Spleen (tissue), 11 donors: ENCODE data around the gene CCRL2. TPM values are rescaled to one million over a fixed set of nuclear protein-coding genes. Genes with fewer than 3 reads are reported as not detected.

Experiments used
- DNase-seq: peaks from one replicate; pipeline ENCODE4 v3.0.0-alpha.2; 2020
- H3K27ac ChIP-seq, 8 donors: fragments of 200-600 bp; sonication (generic) in 7 of 8; 1 replicate in 4 of 8; 2 replicates in 4 of 8; pipeline versions ENCODE4 v1.5.0 to v1.8.0; 2016 to 2021; ENCODE audit warnings: inconsistent platforms in 4 of 8, mild to moderate bottlenecking in 4 of 8, moderate library complexity in 1 of 8
- H3K27me3 ChIP-seq, 7 donors: fragments of 200-600 bp; sonication (generic) in 6 of 7; replicated peaks in 1 of 7; 1 replicate in 4 of 7; 2 replicates in 3 of 7; pipeline versions ENCODE4 v1.5.0 to v1.8.0; 2016 to 2021; ENCODE audit warnings: inconsistent platforms in 3 of 7, mild to moderate bottlenecking in 1 of 7
- H3K36me3 ChIP-seq, 6 donors: fragments of 200-600 bp; sonication (generic) in 5 of 6; 1 replicate in 4 of 6; 2 replicates in 2 of 6; pipeline versions ENCODE4 v1.5.0 to v1.8.0; 2016 to 2021; ENCODE audit warnings: inconsistent platforms in 2 of 6
- H3K4me1 ChIP-seq, 6 donors: fragments of 200-600 bp; sonication (generic) in 5 of 6; 1 replicate in 3 of 6; 2 replicates in 3 of 6; pipeline versions ENCODE4 v1.5.0 to v1.8.0; 2016 to 2021; ENCODE audit warnings: inconsistent platforms in 3 of 6
- H3K4me3 ChIP-seq, 8 donors: fragments of 200-600 bp; sonication (generic) in 7 of 8; 1 replicate in 4 of 8; 2 replicates in 4 of 8; pipeline versions ENCODE4 v1.5.0 to v1.8.0; 2016 to 2021; ENCODE audit warnings: inconsistent platforms in 4 of 8, mild to moderate bottlenecking in 4 of 8, moderate library complexity in 2 of 8
- H3K9me3 ChIP-seq, 8 donors: fragments of 200-600 bp; sonication (generic) in 7 of 8; 1 replicate in 4 of 8; 2 replicates in 4 of 8; pipeline versions ENCODE4 v1.5.0 to v1.8.0; 2016 to 2021; ENCODE audit warnings: inconsistent platforms in 4 of 8
- CTCF ChIP-seq, 11 experiments: fragments of 200-600 bp in 7 of 11; fragments of 450-650 bp in 4 of 11; sonication (generic) in 4 of 11; IDR thresholded peaks in 8 of 11; conservative IDR thresholded peaks in 3 of 11; 1 replicate in 7 of 11; 2 replicates in 4 of 11; pipeline versions ENCODE4 v1.4.0 to v1.8.0; 2016 to 2021; ENCODE audit warnings: antibody characterized with exemption in 11 of 11, inconsistent platforms in 4 of 11, mild to moderate bottlenecking in 1 of 11
- POLR2A ChIP-seq, 3 donors: fragments of 450-650 bp; IDR thresholded peaks; one replicate each; pipeline ENCODE4 v1.5.1; 2017; ENCODE audit warnings: antibody characterized with exemption in 3 of 3, mild to moderate bottlenecking in 1 of 3
- POLR2AphosphoS5 ChIP-seq, 3 donors: sonication (generic); formaldehyde crosslinking; IDR thresholded peaks; one replicate each; pipeline ENCODE4 v1.5.1; 2017; ENCODE audit warnings: antibody characterized with exemption in 3 of 3
- WGBS, 5 donors: extraction: QIAGEN DNeasy Blood & Tissue Kit in 3 of 5; methylation state at CpG; one replicate each; pipeline versions ENCODE4 v1.1.5 to v1.1.7; 2013 to 2018; 5-methylcytosine and 5-hydroxymethylcytosine counted together
- intact Hi-C: fragments of 100-400 bp; cut with DNase I; formaldehyde crosslinking; loops from one replicate; pipeline ENCODE4 v1.15.0; 2023; ENCODE audit warnings: low total_unique reads
- polyA plus RNA-seq, 3 donors: library from polyadenylated mRNA; stranded (reverse); fragments of 200-250 nt; gene quantifications; one replicate each; pipeline ENCODE4 v1.2.1, GENCODE V29; 2013
- total RNA-seq, 7 donors: library from RNA; depleted of rRNA in 3 of 7; stranded (reverse); fragments of >200 nt in 3 of 7; fragmentation: NEBNext Ultra II Directional in 4 of 7; extraction: Animal tissue kit (Norgen Biotek cat#: 25700) in 4 of 7; gene quantifications; one replicate each; pipeline versions ENCODE4 v1.1.0 to v1.2.1, GENCODE V29; 2016 to 2021
- donor health status: healthy with polysubstance abuse.
- donor health status: DM: no; HTN: no; CAD: no; lungs with moderate emphysema.
- donor health status: DM: no; HTN: no; CAD: no.
- donor health status: Bipolar disorder and iron deficiency.
- donor health status: healthy.
- donor health status: DM: no; HTN: no; CAD: no.
- donor health status: DM: yes; HTN: yes; CAD: no.

Gene CCRL2
- total and polyA plus RNA-seq, 10 donors = 4.8 to 21.7 (median 13.3) TPM

- Histone ChIP-seq H3K9me3 (no peaks in the 10 kb centered on the region), H3K27ac (peak overlapping the region in 7 of 8 donors; percentile 30 to 65 (median 55)), H3K4me1 (peaks cover 0 to 62% (median 27%) of the 10 kb centered on the region in 6 donors), H3K4me3 (no peak overlapping the region), H3K27me3 (no peaks in the 10 kb centered on the region), H3K36me3 (no peaks in the 10 kb centered on the region)
- no peak for DNase-seq
- 53 to 71% (median 64%) methylated on average over 6 of the region's 6 CpGs for WGBS, 5 donors
- no peak for TF ChIP-seq POLR2A (IDR thresholded peaks at IDR 0.05)
- peak in 2 of 11 experiments; percentile 11 to 18 for TF ChIP-seq CTCF (IDR thresholded peaks at IDR 0.05 in 8 of 11, conservative IDR thresholded peaks at IDR 0.05 in 3 of 11)
- TF ChIP-seq POLR2AphosphoS5 (IDR thresholded peaks at IDR 0.05) = peak in 1 of 3 donors; percentile 45
- intact Hi-C loops = no loop called here
Observed at GRCh38 chr3:46395210-46395661, 11.8 kb upstream of the CCRL2 start.

GRCh38 chr3:46395766-46396530 lies 11.1 kb upstream of the CCRL2 start:
- 24 to 41% (median 36%) methylated on average over 6 of the region's 6 CpGs for WGBS, 5 donors
- Histone ChIP-seq H3K27ac (peak overlapping the region in 7 of 8 donors; percentile 30 to 65 (median 55)), H3K4me3 (no peak overlapping the region), H3K27me3 (no peaks in the 10 kb centered on the region), H3K9me3 (no peaks in the 10 kb centered on the region), H3K36me3 (no peaks in the 10 kb centered on the region), H3K4me1 (peaks cover 0 to 62% (median 27%) of the 10 kb centered on the region in 6 donors)
- DNase-seq = no peak
- TF ChIP-seq CTCF (IDR thresholded peaks at IDR 0.05 in 8 of 11, conservative IDR thresholded peaks at IDR 0.05 in 3 of 11) = no peak
- TF ChIP-seq POLR2A (IDR thresholded peaks at IDR 0.05) = no peak
- no peak for TF ChIP-seq POLR2AphosphoS5 (IDR thresholded peaks at IDR 0.05)
- intact Hi-C loops = no loop called here

GRCh38 chr3:46397111-46397510 lies 9.9 kb upstream of the CCRL2 start:
- WGBS, 5 donors = 93 to 98% (median 94%) methylated on average over 7 of the region's 7 CpGs
- Histone ChIP-seq H3K4me3 (no peak overlapping the region), H3K36me3 (no peaks in the 10 kb centered on the region), H3K27ac (peak overlapping the region in 2 of 8 donors; percentile 55 to 65), H3K9me3 (no peaks in the 10 kb centered on the region), H3K27me3 (no peaks in the 10 kb centered on the region), H3K4me1 (peaks cover 0 to 62% (median 27%) of the 10 kb centered on the region in 6 donors)
- intact Hi-C loops = no loop called here
- TF ChIP-seq CTCF (IDR thresholded peaks at IDR 0.05 in 8 of 11, conservative IDR thresholded peaks at IDR 0.05 in 3 of 11) (no peak), POLR2A (IDR thresholded peaks at IDR 0.05) (no peak), POLR2AphosphoS5 (IDR thresholded peaks at IDR 0.05) (no peak)
- no peak for DNase-seq

- no peaks in the 10 kb centered on the region for H3K27me3 ChIP-seq
- no peaks in the 10 kb centered on the region for H3K36me3 ChIP-seq
- DNase-seq = no peak
- TF ChIP-seq CTCF (IDR thresholded peaks at IDR 0.05 in 8 of 11, conservative IDR thresholded peaks at IDR 0.05 in 3 of 11) = no peak
- no peak for TF ChIP-seq POLR2AphosphoS5 (IDR thresholded peaks at IDR 0.05)
- no peak for TF ChIP-seq POLR2A (IDR thresholded peaks at IDR 0.05)
- intact Hi-C loops = no loop called here
- H3K4me1 ChIP-seq = peaks cover 0 to 58% (median 26%) of the 10 kb centered on the region in 6 donors
- H3K9me3 ChIP-seq = no peaks in the 10 kb centered on the region
- H3K4me3 ChIP-seq = no peak overlapping the region
- H3K27ac ChIP-seq = peak overlapping the region in 2 of 8 donors; percentile 67 to 69
- WGBS, 5 donors = 87 to 96% (median 94%) methylated on average over 6 of the region's 6 CpGs
Observed at GRCh38 chr3:46398186-46398955, 8.7 kb upstream of the CCRL2 start.
